Stimulated activated CD8-positive, alpha-beta memory T cell treated with anti-CD3 and anti-CD28 coated beads, Interleukin-2, amount 100 ng/mL, for 48 hours (primary cell): ENCODE results near the gene GRIN2D.

Experiments
- DNase-seq, 2 donors: peaks; one replicate each; pipeline ENCODE4 v3.0.0-alpha.2; 2020; ENCODE audit warnings: low read depth in 2 of 2

GRIN2D gene

DNA sequence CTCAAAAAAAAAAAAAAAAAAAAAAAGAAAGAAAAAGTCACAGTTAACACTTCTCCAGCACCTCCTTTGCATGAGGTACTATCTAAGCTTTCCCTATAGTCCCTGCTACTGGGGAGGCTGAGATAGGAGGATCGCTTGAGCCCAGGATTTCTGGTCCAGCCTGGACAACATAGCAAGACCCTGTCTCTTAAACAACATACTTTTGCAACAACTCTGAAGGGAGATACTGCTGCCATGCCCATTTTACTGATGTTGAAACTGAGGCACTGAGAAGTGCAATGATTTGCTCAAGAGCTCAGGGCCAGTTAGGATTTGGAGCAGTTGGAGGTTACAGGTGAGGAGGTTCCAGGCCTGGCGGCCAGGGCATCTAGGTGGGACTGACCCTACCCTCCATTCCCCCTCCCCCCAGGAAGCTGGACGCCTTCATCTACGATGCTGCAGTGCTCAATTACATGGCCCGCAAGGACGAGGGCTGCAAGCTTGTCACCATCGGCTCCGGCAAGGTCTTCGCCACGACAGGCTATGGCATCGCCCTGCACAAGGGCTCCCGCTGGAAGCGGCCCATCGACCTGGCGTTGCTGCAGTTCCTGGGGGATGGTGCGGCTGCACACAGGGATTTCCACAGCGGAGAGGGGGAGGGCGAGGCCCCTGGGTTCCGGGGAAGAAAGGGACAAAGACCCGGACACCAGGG, 48.0 kb downstream of the GRIN2D start:
- DNase-seq: no peak

DNA sequence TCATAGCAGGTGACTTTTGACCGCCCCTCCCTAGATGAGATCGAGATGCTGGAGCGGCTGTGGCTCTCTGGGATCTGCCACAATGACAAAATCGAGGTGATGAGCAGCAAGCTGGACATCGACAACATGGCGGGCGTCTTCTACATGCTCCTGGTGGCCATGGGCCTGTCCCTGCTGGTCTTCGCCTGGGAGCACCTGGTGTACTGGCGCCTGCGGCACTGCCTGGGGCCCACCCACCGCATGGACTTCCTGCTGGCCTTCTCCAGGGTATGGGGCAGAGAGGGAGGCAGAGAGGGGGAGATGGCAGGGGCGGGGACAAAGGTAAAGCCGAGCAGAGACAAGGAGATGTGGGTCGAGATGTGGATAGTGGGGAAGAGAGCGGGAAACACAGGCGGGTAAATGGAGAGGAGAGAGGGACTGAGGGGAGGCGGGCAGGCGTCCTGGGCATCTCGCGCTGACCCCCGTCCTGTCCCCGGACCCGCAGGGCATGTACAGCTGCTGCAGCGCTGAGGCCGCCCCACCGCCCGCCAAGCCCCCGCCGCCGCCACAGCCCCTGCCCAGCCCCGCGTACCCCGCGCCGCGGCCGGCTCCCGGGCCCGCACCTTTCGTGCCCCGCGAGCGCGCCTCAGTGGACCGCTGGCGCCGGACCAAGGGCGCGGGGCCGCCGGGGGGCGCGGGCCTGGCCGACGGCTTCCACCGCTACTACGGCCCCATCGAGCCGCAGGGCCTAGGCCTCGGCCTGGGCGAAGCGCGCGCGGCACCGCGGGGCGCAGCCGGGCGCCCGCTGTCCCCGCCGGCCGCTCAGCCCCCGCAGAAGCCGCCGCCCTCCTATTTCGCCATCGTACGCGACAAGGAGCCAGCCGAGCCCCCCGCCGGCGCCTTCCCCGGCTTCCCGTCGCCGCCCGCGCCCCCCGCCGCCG, 48.9 kb downstream of the GRIN2D start:
- no peak for DNase-seq

DNA sequence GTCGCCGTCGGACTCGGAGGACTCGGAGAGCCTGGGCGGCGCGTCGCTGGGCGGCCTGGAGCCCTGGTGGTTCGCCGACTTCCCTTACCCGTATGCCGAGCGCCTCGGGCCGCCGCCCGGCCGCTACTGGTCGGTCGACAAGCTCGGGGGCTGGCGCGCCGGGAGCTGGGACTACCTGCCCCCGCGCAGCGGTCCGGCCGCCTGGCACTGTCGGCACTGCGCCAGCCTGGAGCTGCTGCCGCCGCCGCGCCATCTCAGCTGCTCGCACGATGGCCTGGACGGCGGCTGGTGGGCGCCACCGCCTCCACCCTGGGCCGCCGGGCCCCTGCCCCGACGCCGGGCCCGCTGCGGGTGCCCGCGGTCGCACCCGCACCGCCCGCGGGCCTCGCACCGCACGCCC, 49.8 kb downstream of the GRIN2D start:
- no peak for DNase-seq
